Fibroblast of the aortic adventitia (primary cell): Measurements from ENCODE around the gene BLOC1S5. TPM values are rescaled to one million over a fixed set of nuclear protein-coding genes. Genes with fewer than 3 reads are reported as not detected.

Source experiments
- DNase-seq: peaks from one replicate; pipeline ENCODE4 v3.0.0-alpha.2; 2010; ENCODE audit warnings: low read depth
- H3K4me3 ChIP-seq: 2 replicates; pipeline ENCODE4 v1.5.1; 2011; ENCODE audit warnings: low read depth, mild to moderate bottlenecking, control low read depth, low read length, moderate library complexity
- CTCF ChIP-seq: IDR thresholded peaks from 2 replicates; pipeline ENCODE4 v1.5.1; 2011; ENCODE audit warnings: mild to moderate bottlenecking, low read length, control low read depth, inconsistent platforms; ENCODE audit not compliant: insufficient read depth
- total RNA-seq: library from RNA; depleted of rRNA; stranded (reverse); fragments of >200 nt; gene quantifications from 2 replicates; pipeline ENCODE4 v1.2.3, GENCODE V29; 2012; ENCODE audit warnings: low replicate concordance

Gene BLOC1S5
- total RNA-seq, 1 donor = 23.0 TPM

GRCh38 chr6:8105791-8106190 is 41.6 kb upstream of the BLOC1S5 start:
- no peak for TF ChIP-seq CTCF
- no peak overlapping the region for H3K4me3 ChIP-seq
- DNase-seq = no peak

- no peak overlapping the region for H3K4me3 ChIP-seq
- no peak for TF ChIP-seq CTCF
- DNase-seq = no peak
Measured at GRCh38 chr6:8103726-8104125, 39.5 kb upstream of the BLOC1S5 start.

- TF ChIP-seq CTCF = no peak
- DNase-seq = peak; percentile 90
- peak within 1 kb of the TSS; percentile 93 for H3K4me3 ChIP-seq
Measured at GRCh38 chr6:8102122-8102958, 38.2 kb upstream of the BLOC1S5 start, which contains the start of gene EEF1E1. TSS of gene EEF1E1 (minus strand) at chr6:8102548. CDS start at chr6:8102521, 27 bp downstream.

- no peak for DNase-seq
- no peak for TF ChIP-seq CTCF
- no peak overlapping the region for H3K4me3 ChIP-seq
Measured at GRCh38 chr6:8100159-8100854, 36.1 kb upstream of the BLOC1S5 start.

- no peak for DNase-seq
- TF ChIP-seq CTCF = no peak
Measured at GRCh38 chr6:8090650-8091049, 26.5 kb upstream of the BLOC1S5 start.

GRCh38 chr6:8088886-8089285 is 24.7 kb upstream of the BLOC1S5 start:
- no peak overlapping the region for H3K4me3 ChIP-seq
- no peak for TF ChIP-seq CTCF
- peak; percentile 75 for DNase-seq

More at GRCh38 chr6:8090650-8091049, 26.5 kb upstream of the BLOC1S5 start:
- no peak overlapping the region for H3K4me3 ChIP-seq
